Neural progenitor cell (in vitro differentiated cells): ENCODE data around the gene SLX4IP.

ENCODE experiments used
- CTCF ChIP-seq: fragments of 200-600 bp; sonication (generic); IDR thresholded peaks from 2 replicates; pipeline ENCODE4 v1.5.1; 2017; ENCODE audit warnings: antibody characterized with exemption, mild to moderate bottlenecking
- EZH2 ChIP-seq: fragments of 200-600 bp; sonication (generic); IDR thresholded peaks from 2 replicates; pipeline ENCODE4 v1.6.1; 2017; ENCODE audit warnings: antibody characterized with exemption, mild to moderate bottlenecking, moderate library complexity

DNA sequence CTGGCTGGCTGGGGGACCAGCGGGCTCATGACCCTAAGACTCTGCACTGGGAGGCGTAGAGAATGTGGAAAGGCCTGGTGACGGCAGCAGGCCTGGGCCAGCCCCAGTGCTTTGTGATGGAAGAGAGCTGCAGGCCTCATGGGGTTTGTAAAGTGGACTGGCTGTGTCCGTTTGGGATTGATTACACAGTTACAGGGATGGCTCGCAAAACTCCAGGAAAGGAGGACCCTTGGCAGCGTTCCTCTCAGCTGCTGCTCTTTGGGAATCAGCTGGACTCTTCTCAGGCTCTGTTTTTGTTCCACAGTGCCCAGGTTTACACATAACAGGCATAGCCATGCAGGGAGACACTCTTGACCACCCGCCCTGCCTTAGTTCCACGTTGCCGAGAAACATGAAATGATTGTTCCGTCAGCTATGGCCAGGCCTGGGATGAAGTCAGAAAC, 89.0 kb downstream of the SLX4IP start:
- TF ChIP-seq CTCF (no peak), EZH2 (no peak)
